HFFc6 (cell line): ENCODE results near the gene TACC2. TPM values are rescaled to one million over a fixed set of nuclear protein-coding genes. Genes with fewer than 3 reads are reported as not detected.

Source experiments
- DNase-seq: peaks from one replicate; pipeline ENCODE4 v3.0.0-alpha.2; 2018
- H3K27ac Mint-ChIP-seq: 2 replicates; pipeline ENCODE4 v1.8.0; 2020; ENCODE audit warnings: mild to moderate bottlenecking, mixed read lengths
- H3K27me3 Mint-ChIP-seq: 2 replicates; pipeline ENCODE4 v1.8.0; 2021; ENCODE audit warnings: mild to moderate bottlenecking, moderate library complexity, mixed read lengths; ENCODE audit not compliant: insufficient read depth
- H3K36me3 Mint-ChIP-seq: 2 replicates; pipeline ENCODE4 v1.8.0; 2021; ENCODE audit warnings: low read depth, mixed read lengths
- H3K4me1 Mint-ChIP-seq: 2 replicates; pipeline ENCODE4 v1.8.0; 2020; ENCODE audit warnings: low read depth, mixed read lengths
- H3K4me3 Mint-ChIP-seq: 2 replicates; pipeline ENCODE4 v1.8.0; 2020; ENCODE audit warnings: mild to moderate bottlenecking, moderate library complexity, mixed read lengths
- H3K9me3 Mint-ChIP-seq: 2 replicates; pipeline ENCODE4 v1.8.0; 2020; ENCODE audit warnings: mild to moderate bottlenecking, mixed read lengths
- CTCF ChIP-seq: fragments of 200-600 bp; sonication (generic); IDR thresholded peaks from 2 replicates; pipeline ENCODE4 v1.5.0; 2021; ENCODE audit warnings: antibody characterized with exemption, mild to moderate bottlenecking
- total RNA-seq, 6 experiments: library from RNA; stranded (reverse); fragmentation: NEBNext Ultra II Directional; extraction: Animal tissue kit (Norgen Biotek cat#: 25700); gene quantifications; 2 replicates in 1 of 6; 3 replicates in 5 of 6; pipeline ENCODE4 v1.2.3, GENCODE V29; 2021

TACC2 gene
- total RNA-seq, 6 experiments from 2014 or later: 15.9 to 19.5 (median 17.5) TPM

- peaks cover 63% of the 10 kb centered on the region for H3K4me1 Mint-ChIP-seq
- H3K27me3 Mint-ChIP-seq: no peaks in the 10 kb centered on the region; the same call in 1 of the 2 replicates
- DNase-seq: no peak
- peak overlapping the region; percentile 96 for H3K27ac Mint-ChIP-seq
- TF ChIP-seq CTCF: peak; percentile 95
- H3K36me3 Mint-ChIP-seq: peaks cover 26% of the 10 kb centered on the region
- H3K9me3 Mint-ChIP-seq: no peaks in the 10 kb centered on the region
- no peak overlapping the region for H3K4me3 Mint-ChIP-seq
These were observed 153.8 kb downstream of the TACC2 start for GRCh38 chr10:122142641-122143237.

GRCh38 chr10:122143238-122143841, 154.4 kb downstream of the TACC2 start:
- H3K27ac Mint-ChIP-seq: no peak overlapping the region; the same call in 1 of the 2 replicates
- peaks cover 67% of the 10 kb centered on the region for H3K4me1 Mint-ChIP-seq
- no peaks in the 10 kb centered on the region for H3K9me3 Mint-ChIP-seq
- H3K36me3 Mint-ChIP-seq: peaks cover 22% of the 10 kb centered on the region
- no peak overlapping the region for H3K4me3 Mint-ChIP-seq
- H3K27me3 Mint-ChIP-seq: no peaks in the 10 kb centered on the region; the same call in 1 of the 2 replicates
- no peak for TF ChIP-seq CTCF
- DNase-seq: no peak

GRCh38 chr10:122144199-122144598, 155.2 kb downstream of the TACC2 start:
- no peak for DNase-seq
- no peaks in the 10 kb centered on the region; the same call in 1 of the 2 replicates for H3K27me3 Mint-ChIP-seq
- peaks cover 69% of the 10 kb centered on the region for H3K4me1 Mint-ChIP-seq
- no peaks in the 10 kb centered on the region for H3K9me3 Mint-ChIP-seq
- no peak for TF ChIP-seq CTCF
- H3K4me3 Mint-ChIP-seq: no peak overlapping the region
- H3K27ac Mint-ChIP-seq: peak overlapping the region; percentile 17; the same call in 1 of the 2 replicates
- H3K36me3 Mint-ChIP-seq: peaks cover 26% of the 10 kb centered on the region

- peaks cover 26% of the 10 kb centered on the region for H3K36me3 Mint-ChIP-seq
- no peak for DNase-seq
- no peaks in the 10 kb centered on the region; the same call in 1 of the 2 replicates for H3K27me3 Mint-ChIP-seq
- peaks cover 67% of the 10 kb centered on the region for H3K4me1 Mint-ChIP-seq
- H3K9me3 Mint-ChIP-seq: no peaks in the 10 kb centered on the region
- no peak overlapping the region for H3K4me3 Mint-ChIP-seq
- no peak for TF ChIP-seq CTCF
- no peak overlapping the region for H3K27ac Mint-ChIP-seq
These were observed 156.2 kb downstream of the TACC2 start for GRCh38 chr10:122145113-122145512.

GRCh38 chr10:122147663-122148062, 158.7 kb downstream of the TACC2 start:
- Mint-ChIP-seq H3K36me3 (peaks cover 26% of the 10 kb centered on the region), H3K27me3 (no peaks in the 10 kb centered on the region; the same call in 1 of the 2 replicates), H3K4me3 (no peak overlapping the region)

More at GRCh38 chr10:122147663-122148062, 158.7 kb downstream of the TACC2 start:
- Mint-ChIP-seq H3K9me3 (no peaks in the 10 kb centered on the region), H3K27ac (peak overlapping the region; percentile 31; the same call in 1 of the 2 replicates), H3K4me1 (peaks cover 50% of the 10 kb centered on the region)
- DNase-seq: no peak
- TF ChIP-seq CTCF: no peak
